Liver (tissue), 3 donors: ENCODE results near the gene KPNA6.

Source experiments
- ATF3 ChIP-seq: IDR thresholded peaks from 2 replicates; pipeline ENCODE4 v1.6.1; 2016; ENCODE audit warnings: antibody characterized with exemption
- CTCF ChIP-seq: fragments of 150-350 bp; IDR thresholded peaks from 2 replicates; pipeline ENCODE4 v1.5.1; 2017; ENCODE audit warnings: improper control_type of control experiment, low read depth, low read length; ENCODE audit not compliant: missing input control
- EGR1 ChIP-seq, 2 donors: IDR thresholded peaks; 2 replicates each; pipeline ENCODE4 v1.6.1; 2016 to 2018; ENCODE audit warnings: antibody characterized with exemption in 2 of 2, low read depth in 2 of 2
- GABPA ChIP-seq, 2 donors: IDR thresholded peaks in 1 of 2; conservative IDR thresholded peaks in 1 of 2; 2 replicates each; pipeline ENCODE4 v1.6.1; 2016; ENCODE audit warnings: antibody characterized with exemption in 2 of 2, mild to moderate bottlenecking in 1 of 2, moderate library complexity in 1 of 2
- JUND ChIP-seq, 2 donors: IDR thresholded peaks; 2 replicates each; pipeline ENCODE4 v1.6.1; 2016; ENCODE audit warnings: antibody characterized with exemption in 2 of 2
- MAX ChIP-seq: IDR thresholded peaks from 2 replicates; pipeline ENCODE4 v1.6.1; 2016; ENCODE audit warnings: antibody characterized with exemption
- RAD21 ChIP-seq, 2 donors: IDR thresholded peaks; 2 replicates each; pipeline ENCODE4 v1.6.1; 2016; ENCODE audit warnings: antibody characterized with exemption in 2 of 2, mild to moderate bottlenecking in 2 of 2
- REST ChIP-seq: IDR thresholded peaks from 2 replicates; pipeline ENCODE4 v1.6.1; 2016; ENCODE audit warnings: antibody characterized with exemption, mild to moderate bottlenecking
- RXRA ChIP-seq, 2 donors: IDR thresholded peaks; 2 replicates each; pipeline ENCODE4 v1.6.1; 2017 to 2018; ENCODE audit warnings: antibody characterized with exemption in 2 of 2, mild to moderate bottlenecking in 1 of 2
- SP1 ChIP-seq: IDR thresholded peaks from 2 replicates; pipeline ENCODE4 v1.6.1; 2018; ENCODE audit warnings: antibody characterized with exemption, mild to moderate bottlenecking
- TAF1 ChIP-seq: conservative IDR thresholded peaks from 2 replicates; pipeline ENCODE4 v1.6.1; 2016; ENCODE audit warnings: antibody characterized with exemption, mild to moderate bottlenecking
- YY1 ChIP-seq: IDR thresholded peaks from 2 replicates; pipeline ENCODE4 v1.6.1; 2016; ENCODE audit warnings: antibody characterized with exemption, mild to moderate bottlenecking
- ZBTB33 ChIP-seq: IDR thresholded peaks from 2 replicates; pipeline ENCODE4 v1.6.1; 2016; ENCODE audit warnings: antibody characterized with exemption
- donor health status: healthy.
- donor health status: healthy.

GRCh38 chr1:32216566-32216965 is 108.7 kb downstream of the KPNA6 start:
- TF ChIP-seq CTCF (no peak), REST (no peak), JUND (IDR thresholded peaks at IDR 0.05) (no peak), ATF3 (no peak), EGR1 (IDR thresholded peaks at IDR 0.05; ENCODE audit: low read depth in 2 of 2) (no peak), SP1 (no peak), TAF1 (no peak), YY1 (no peak), GABPA (IDR thresholded peaks at IDR 0.05 in 1 of 2, conservative IDR thresholded peaks at IDR 0.05 in 1 of 2) (no peak), RXRA (IDR thresholded peaks at IDR 0.05) (no peak), MAX (no peak), ZBTB33 (no peak), RAD21 (IDR thresholded peaks at IDR 0.05) (no peak)
